Progenitor cell of endocrine pancreas (in vitro differentiated cells): ENCODE measurements around the gene ATP5MC3. TPM values are rescaled to one million over a fixed set of nuclear protein-coding genes. Genes with fewer than 3 reads are reported as not detected.
A peak's percentile ranks its signal among the peaks of the same experiment; 100 is the strongest.

Experiments
- DNase-seq: peaks from one replicate; pipeline ENCODE4 v3.0.0; 2021; ENCODE audit warnings: low spot score; ENCODE audit not compliant: unreplicated experiment
- H3K27ac Mint-ChIP-seq: 2 replicates; pipeline ENCODE4 v1.8.0; 2021; ENCODE audit warnings: mild to moderate bottlenecking, moderate library complexity, mixed read lengths
- H3K27me3 Mint-ChIP-seq: 2 replicates; pipeline ENCODE4 v1.8.0; 2021; ENCODE audit warnings: mixed read lengths
- H3K36me3 Mint-ChIP-seq: 2 replicates; pipeline ENCODE4 v1.8.0; 2022; ENCODE audit warnings: mixed read lengths; ENCODE audit not compliant: insufficient read depth
- H3K4me1 Mint-ChIP-seq: 2 replicates; pipeline ENCODE4 v1.8.0; 2021; ENCODE audit warnings: low read depth, mixed read lengths
- H3K4me3 Mint-ChIP-seq: 2 replicates; pipeline ENCODE4 v1.8.0; 2021; ENCODE audit warnings: low read depth, mild to moderate bottlenecking, moderate library complexity, mixed read lengths
- H3K9me3 Mint-ChIP-seq: 2 replicates; pipeline ENCODE4 v1.8.0; 2021; ENCODE audit warnings: low read depth, mixed read lengths
- CTCF ChIP-seq: fragments of 200-600 bp; sonication (generic); IDR thresholded peaks from one replicate; pipeline ENCODE4 v1.5.0; 2021; ENCODE audit warnings: antibody characterized with exemption, mild to moderate bottlenecking; ENCODE audit not compliant: unreplicated experiment
- total RNA-seq: library from RNA; stranded (reverse); gene quantifications from 2 replicates; pipeline ENCODE4 v1.2.1, GENCODE V29; 2021

The ATP5MC3 gene
- total RNA-seq, 1 donor from 2014 or later = 185 TPM

GRCh38 chr2:175218551-175218950 is 37.0 kb upstream of the ATP5MC3 start:
- no peak for TF ChIP-seq CTCF
- H3K4me3 Mint-ChIP-seq = no peak overlapping the region
- H3K27ac Mint-ChIP-seq = no peak overlapping the region
- no peaks in the 10 kb centered on the region for H3K36me3 Mint-ChIP-seq
- H3K4me1 Mint-ChIP-seq = peaks cover 2% of the 10 kb centered on the region
- DNase-seq = no peak
- H3K9me3 Mint-ChIP-seq = no peaks in the 10 kb centered on the region
- H3K27me3 Mint-ChIP-seq = peaks cover 7% of the 10 kb centered on the region

- Mint-ChIP-seq H3K36me3 (no peaks in the 10 kb centered on the region), H3K27me3 (peaks cover 16% of the 10 kb centered on the region), H3K9me3 (peaks cover 3% of the 10 kb centered on the region), H3K4me3 (no peak overlapping the region), H3K4me1 (no peaks in the 10 kb centered on the region), H3K27ac (no peak overlapping the region)
- TF ChIP-seq CTCF = no peak
- DNase-seq = no peak
Observed at GRCh38 chr2:175207741-175208438, 26.4 kb upstream of the ATP5MC3 start.

- no peak overlapping the region for H3K27ac Mint-ChIP-seq
- no peaks in the 10 kb centered on the region for H3K4me1 Mint-ChIP-seq
- peaks cover 3% of the 10 kb centered on the region for H3K9me3 Mint-ChIP-seq
- H3K27me3 Mint-ChIP-seq = peaks cover 21% of the 10 kb centered on the region
- H3K4me3 Mint-ChIP-seq = no peak overlapping the region
- DNase-seq = no peak
- no peak for TF ChIP-seq CTCF
- H3K36me3 Mint-ChIP-seq = no peaks in the 10 kb centered on the region
Observed at GRCh38 chr2:175206866-175207265, 25.4 kb upstream of the ATP5MC3 start.

- H3K27me3 Mint-ChIP-seq = peaks cover 24% of the 10 kb centered on the region
- no peaks in the 10 kb centered on the region for H3K36me3 Mint-ChIP-seq
- H3K27ac Mint-ChIP-seq = no peak overlapping the region
- H3K4me3 Mint-ChIP-seq = no peak overlapping the region
- no peak for DNase-seq
- no peaks in the 10 kb centered on the region for H3K4me1 Mint-ChIP-seq
- TF ChIP-seq CTCF = no peak
- H3K9me3 Mint-ChIP-seq = peaks cover under 1% of the 10 kb centered on the region
Observed at GRCh38 chr2:175205523-175205922, 24.0 kb upstream of the ATP5MC3 start.

- DNase-seq = peak; percentile 38
- Mint-ChIP-seq H3K9me3 (peaks cover 4% of the 10 kb centered on the region), H3K27ac (no peak overlapping the region), H3K36me3 (no peaks in the 10 kb centered on the region), H3K4me1 (no peaks in the 10 kb centered on the region), H3K4me3 (no peak overlapping the region), H3K27me3 (peaks cover 24% of the 10 kb centered on the region)
- peak; percentile 66 for TF ChIP-seq CTCF
Observed at GRCh38 chr2:175203621-175204496, 22.3 kb upstream of the ATP5MC3 start.
